ENCODE data around the gene LIX1L. TPM values are rescaled to one million over a fixed set of nuclear protein-coding genes. Genes with fewer than 3 reads are reported as not detected.

The LIX1L gene
- total and polyA plus RNA-seq, 8 donors = 5.8 to 28.4 (median 9.0) TPM

GRCh38 chr1:145977486-145978470 lies 20.0 kb upstream of the LIX1L start:
- no peaks in the 10 kb centered on the region for H3K9me3 ChIP-seq
- H3K4me1 ChIP-seq = peaks cover 45 to 60% (median 57%) of the 10 kb centered on the region in 4 donors
- H3K27ac ChIP-seq = peak overlapping the region; percentile 85 to 100 (median 96)
- H3K27me3 ChIP-seq = no peaks in the 10 kb centered on the region
- DNase-seq = peak; percentile 88 to 95
- H3K4me3 ChIP-seq = peak overlapping the region in 2 of 4 donors; percentile 9 to 12
- WGBS, 5 donors = 15 to 24% (median 18%) methylated on average over 9 of the region's 9 CpGs
- intact Hi-C loops (cut with DNase I; ENCODE audit: low total_unique reads) = no loop called here
- TF ChIP-seq EP300 (IDR thresholded peaks at IDR 0.05) (no peak), CTCF (IDR thresholded peaks at IDR 0.05) (peak in 6 of 7 experiments; percentile 11 to 94 (median 86)), POLR2AphosphoS5 (IDR thresholded peaks at IDR 0.05) (peak; percentile 50 to 89 (median 72))
- H3K36me3 ChIP-seq = peaks cover 0 to 14% (median 4%) of the 10 kb centered on the region in 4 donors

- Histone ChIP-seq H3K27me3 (no peaks in the 10 kb centered on the region), H3K9me3 (no peaks in the 10 kb centered on the region), H3K36me3 (peaks cover 0 to 14% (median 4%) of the 10 kb centered on the region in 4 donors), H3K27ac (peak overlapping the region; percentile 43 to 100 (median 96)), H3K4me1 (peaks cover 37 to 52% (median 50%) of the 10 kb centered on the region in 4 donors), H3K4me3 (no peak overlapping the region)
- no peak for DNase-seq
- TF ChIP-seq CTCF (IDR thresholded peaks at IDR 0.05) = no peak
- no peak for TF ChIP-seq POLR2AphosphoS5 (IDR thresholded peaks at IDR 0.05)
- TF ChIP-seq POLR2A (IDR thresholded peaks at IDR 0.05) = no peak
- no peak for TF ChIP-seq EP300 (IDR thresholded peaks at IDR 0.05)
- intact Hi-C loops (cut with DNase I; ENCODE audit: low total_unique reads) = no loop called here
- 76 to 87% (median 81%) methylated on average over 5 of the region's 5 CpGs for WGBS, 5 donors
Observed at GRCh38 chr1:145977016-145977415, 19.2 kb upstream of the LIX1L start.

GRCh38 chr1:145975216-145975615 lies 17.4 kb upstream of the LIX1L start:
- DNase-seq = no peak
- H3K27ac ChIP-seq = no peak overlapping the region
- H3K9me3 ChIP-seq = no peaks in the 10 kb centered on the region
- H3K4me3 ChIP-seq = no peak overlapping the region
- H3K36me3 ChIP-seq = peaks cover 0 to 14% (median 4%) of the 10 kb centered on the region in 4 donors
- no peak for TF ChIP-seq POLR2A (IDR thresholded peaks at IDR 0.05)
- no peak for TF ChIP-seq POLR2AphosphoS5 (IDR thresholded peaks at IDR 0.05)
- no peak for TF ChIP-seq EP300 (IDR thresholded peaks at IDR 0.05)
- no peak for TF ChIP-seq CTCF (IDR thresholded peaks at IDR 0.05)
- WGBS, 5 donors = 73 to 86% (median 81%) methylated on average over 4 of the region's 4 CpGs
- intact Hi-C loops (cut with DNase I; ENCODE audit: low total_unique reads) = no loop called here
- H3K4me1 ChIP-seq = peaks cover 27 to 34% (median 32%) of the 10 kb centered on the region in 4 donors
- H3K27me3 ChIP-seq = no peaks in the 10 kb centered on the region

- WGBS, 5 donors = 79 to 89% (median 82%) methylated on average over 7 of the region's 7 CpGs
- Histone ChIP-seq H3K36me3 (peaks cover 0 to 14% (median 4%) of the 10 kb centered on the region in 4 donors), H3K4me1 (peaks cover 22 to 29% (median 27%) of the 10 kb centered on the region in 4 donors), H3K4me3 (no peak overlapping the region), H3K27ac (no peak overlapping the region), H3K9me3 (no peaks in the 10 kb centered on the region), H3K27me3 (no peaks in the 10 kb centered on the region)
- no peak for DNase-seq
- no peak for TF ChIP-seq CTCF (IDR thresholded peaks at IDR 0.05)
- TF ChIP-seq POLR2A (IDR thresholded peaks at IDR 0.05) = no peak
- TF ChIP-seq POLR2AphosphoS5 (IDR thresholded peaks at IDR 0.05) = no peak
- no peak for TF ChIP-seq EP300 (IDR thresholded peaks at IDR 0.05)
- intact Hi-C loops (cut with DNase I; ENCODE audit: low total_unique reads) = loop anchor here (5.0 kb wide), 1 partner anchor 38 kb away; no protein-coding TSS in a partner anchor
Observed at GRCh38 chr1:145974721-145975120, 16.9 kb upstream of the LIX1L start.
